Measurements from ENCODE around the gene HIVEP1.

The HIVEP1 gene

GRCh38 chr6:12185081-12185673 lies 173.1 kb downstream of the HIVEP1 start:
- Histone ChIP-seq H3K4me3 (ENCODE audit: low read depth, low read length) (no peak overlapping the region), H3K27me3 (no peaks in the 10 kb centered on the region; the same call in 1 of the 2 replicates), H3K4me1 (no peaks in the 10 kb centered on the region), H3K9me3 (no peaks in the 10 kb centered on the region), H3K36me3 (no peaks in the 10 kb centered on the region)
- no peak for DNase-seq
- TF ChIP-seq, protein P1, sequence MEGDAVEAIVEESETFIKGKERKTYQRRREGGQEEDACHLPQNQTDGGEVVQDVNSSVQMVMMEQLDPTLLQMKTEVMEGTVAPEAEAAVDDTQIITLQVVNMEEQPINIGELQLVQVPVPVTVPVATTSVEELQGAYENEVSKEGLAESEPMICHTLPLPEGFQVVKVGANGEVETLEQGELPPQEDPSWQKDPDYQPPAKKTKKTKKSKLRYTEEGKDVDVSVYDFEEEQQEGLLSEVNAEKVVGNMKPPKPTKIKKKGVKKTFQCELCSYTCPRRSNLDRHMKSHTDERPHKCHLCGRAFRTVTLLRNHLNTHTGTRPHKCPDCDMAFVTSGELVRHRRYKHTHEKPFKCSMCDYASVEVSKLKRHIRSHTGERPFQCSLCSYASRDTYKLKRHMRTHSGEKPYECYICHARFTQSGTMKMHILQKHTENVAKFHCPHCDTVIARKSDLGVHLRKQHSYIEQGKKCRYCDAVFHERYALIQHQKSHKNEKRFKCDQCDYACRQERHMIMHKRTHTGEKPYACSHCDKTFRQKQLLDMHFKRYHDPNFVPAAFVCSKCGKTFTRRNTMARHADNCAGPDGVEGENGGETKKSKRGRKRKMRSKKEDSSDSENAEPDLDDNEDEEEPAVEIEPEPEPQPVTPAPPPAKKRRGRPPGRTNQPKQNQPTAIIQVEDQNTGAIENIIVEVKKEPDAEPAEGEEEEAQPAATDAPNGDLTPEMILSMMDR (IDR thresholded peaks at IDR 0.05; ENCODE audit: low read depth, low read length), result no peak

DNA sequence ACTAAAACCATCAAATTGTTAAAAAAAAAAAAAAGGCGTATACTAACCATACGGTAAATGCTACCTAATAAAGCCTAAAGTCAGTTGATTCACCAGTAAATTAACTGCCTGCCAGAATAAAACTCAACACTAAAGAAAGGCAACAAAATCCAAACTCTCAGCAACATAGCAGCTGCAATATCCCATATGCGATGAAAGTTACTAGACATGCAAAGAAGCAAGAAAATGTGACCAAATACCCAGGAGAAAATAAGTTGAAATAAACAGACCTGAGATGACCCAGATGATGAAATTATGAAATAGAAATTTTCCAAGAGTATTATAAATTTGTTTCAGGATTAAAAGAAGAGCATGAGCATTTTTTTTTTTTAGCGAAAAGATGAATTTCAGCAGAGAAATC lies 174.4 kb downstream of the HIVEP1 start:
- TF ChIP-seq, protein P1 (IDR thresholded peaks at IDR 0.05; ENCODE audit: low read depth, low read length), result no peak
- H3K36me3 ChIP-seq, result no peaks in the 10 kb centered on the region
- no peaks in the 10 kb centered on the region for H3K4me1 ChIP-seq
- DNase-seq, result no peak
- no peaks in the 10 kb centered on the region for H3K9me3 ChIP-seq
- H3K4me3 ChIP-seq (ENCODE audit: low read depth, low read length), result no peak overlapping the region
- H3K27me3 ChIP-seq, result no peaks in the 10 kb centered on the region

- Histone ChIP-seq H3K36me3 (no peaks in the 10 kb centered on the region), H3K4me3 (ENCODE audit: low read depth, low read length) (no peak overlapping the region), H3K9me3 (no peaks in the 10 kb centered on the region), H3K27me3 (no peaks in the 10 kb centered on the region), H3K4me1 (no peaks in the 10 kb centered on the region)
- DNase-seq, result no peak
- TF ChIP-seq, protein P1 (IDR thresholded peaks at IDR 0.05; ENCODE audit: low read depth, low read length), result no peak
Observed at GRCh38 chr6:12189150-12189549, 177.0 kb downstream of the HIVEP1 start.

GRCh38 chr6:12189661-12190060 lies 177.5 kb downstream of the HIVEP1 start:
- DNase-seq, result no peak
- no peaks in the 10 kb centered on the region for H3K9me3 ChIP-seq
- H3K4me1 ChIP-seq, result no peaks in the 10 kb centered on the region
- no peak overlapping the region for H3K4me3 ChIP-seq (ENCODE audit: low read depth, low read length)
- TF ChIP-seq, protein P1 (IDR thresholded peaks at IDR 0.05; ENCODE audit: low read depth, low read length), result no peak
- no peaks in the 10 kb centered on the region for H3K27me3 ChIP-seq
- H3K36me3 ChIP-seq, result no peaks in the 10 kb centered on the region

DNA sequence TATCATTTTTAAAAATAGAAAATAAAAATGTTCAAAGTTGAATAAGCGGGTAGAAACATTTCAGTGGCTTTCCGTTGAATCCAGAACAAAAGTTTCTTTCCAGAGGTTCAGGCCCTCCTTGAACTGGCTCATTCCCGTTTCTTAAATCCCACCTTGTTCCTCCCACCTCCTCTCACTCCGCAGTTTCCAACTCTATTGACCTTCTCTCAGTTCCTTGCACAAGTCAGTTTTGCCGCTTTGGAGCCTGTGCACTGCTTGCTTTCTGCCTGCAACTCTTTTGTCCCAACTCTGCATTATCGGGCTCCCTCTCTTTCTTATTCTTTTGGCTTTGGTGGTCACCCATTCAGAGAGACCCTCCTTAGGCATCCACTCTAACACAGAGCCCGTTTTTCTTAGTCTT lies 178.1 kb downstream of the HIVEP1 start:
- TF ChIP-seq, protein P1 (IDR thresholded peaks at IDR 0.05; ENCODE audit: low read depth, low read length), result no peak
- Histone ChIP-seq H3K4me3 (ENCODE audit: low read depth, low read length) (no peak overlapping the region), H3K36me3 (no peaks in the 10 kb centered on the region), H3K9me3 (no peaks in the 10 kb centered on the region), H3K4me1 (no peaks in the 10 kb centered on the region), H3K27me3 (no peaks in the 10 kb centered on the region)
- no peak for DNase-seq

DNA sequence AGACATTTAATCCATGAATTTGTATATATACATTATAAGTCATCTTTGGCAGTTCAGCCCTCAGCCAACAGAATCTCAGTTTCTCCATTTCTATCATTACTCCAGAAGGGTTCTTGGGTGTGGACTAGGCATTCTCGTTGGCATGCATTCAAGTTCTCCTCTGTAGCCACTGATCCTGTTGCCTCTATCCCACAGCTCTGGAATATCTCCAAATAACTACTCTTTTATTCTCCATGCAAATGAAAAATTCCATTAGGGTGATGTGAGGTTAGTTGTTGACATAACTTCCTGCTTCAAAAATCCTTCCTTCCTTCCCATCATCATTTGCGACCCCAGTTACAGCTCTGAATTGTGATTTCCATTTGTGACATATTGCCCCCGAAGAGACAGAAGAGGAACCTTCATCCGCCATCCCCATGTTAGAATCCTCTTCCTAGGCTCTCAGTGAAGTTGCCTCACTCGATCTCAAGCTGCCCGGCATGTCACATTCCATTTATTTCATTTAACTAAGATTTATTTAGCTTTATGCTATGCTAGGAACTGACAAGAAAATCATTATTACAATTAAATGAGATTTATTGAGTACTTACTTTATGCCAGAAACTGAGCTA lies 184.3 kb downstream of the HIVEP1 start:
- no peak for DNase-seq
- H3K36me3 ChIP-seq, result no peaks in the 10 kb centered on the region
- no peaks in the 10 kb centered on the region for H3K9me3 ChIP-seq

More for the DNA sequence above, 184.3 kb downstream of the HIVEP1 start:
- Histone ChIP-seq H3K4me1 (no peaks in the 10 kb centered on the region), H3K27me3 (no peaks in the 10 kb centered on the region), H3K4me3 (ENCODE audit: low read depth, low read length) (no peak overlapping the region)
- TF ChIP-seq, protein P1 (IDR thresholded peaks at IDR 0.05; ENCODE audit: low read depth, low read length), result no peak

Measured in BE2C (cell line).